H1 (cell line): Measurements from ENCODE around the gene EXTL1.

Experiments used
- ASH2L ChIP-seq: fragments of 200-600, 300-600 bp; sonication (generic); IDR thresholded peaks from one replicate; pipeline ENCODE4 v1.7.1; 2017; ENCODE audit warnings: low read length
- GABPA ChIP-seq: IDR thresholded peaks from 2 replicates; pipeline ENCODE4 v1.6.1; 2011; ENCODE audit warnings: mild to moderate bottlenecking, low read length, moderate library complexity, borderline replicate concordance; ENCODE audit not compliant: insufficient read depth
- PHF8 ChIP-seq: fragments of 200-600 bp; sonication (generic); conservative IDR thresholded peaks from 2 replicates; pipeline ENCODE4 v1.7.1; 2012; ENCODE audit warnings: low read depth, mild to moderate bottlenecking, inconsistent platforms, low read length, moderate library complexity
- SP1 ChIP-seq: IDR thresholded peaks from 2 replicates; pipeline ENCODE4 v1.6.1; 2011; ENCODE audit warnings: low read depth, low read length
- TF ChIP-seq, protein P1 (sequence below), 3 experiments: IDR thresholded peaks; 1 replicate in 2 of 3; 2 replicates in 1 of 3; pipeline versions ENCODE4 v1.5.1 to v1.6.1; 2011; ENCODE audit warnings: low read length in 3 of 3, mild to moderate bottlenecking in 3 of 3, inconsistent platforms in 2 of 3, low read depth in 1 of 3, moderate library complexity in 1 of 3; ENCODE audit not compliant: insufficient read depth in 1 of 3; ENCODE audit errors: control extremely low read depth in 1 of 3

DNA sequence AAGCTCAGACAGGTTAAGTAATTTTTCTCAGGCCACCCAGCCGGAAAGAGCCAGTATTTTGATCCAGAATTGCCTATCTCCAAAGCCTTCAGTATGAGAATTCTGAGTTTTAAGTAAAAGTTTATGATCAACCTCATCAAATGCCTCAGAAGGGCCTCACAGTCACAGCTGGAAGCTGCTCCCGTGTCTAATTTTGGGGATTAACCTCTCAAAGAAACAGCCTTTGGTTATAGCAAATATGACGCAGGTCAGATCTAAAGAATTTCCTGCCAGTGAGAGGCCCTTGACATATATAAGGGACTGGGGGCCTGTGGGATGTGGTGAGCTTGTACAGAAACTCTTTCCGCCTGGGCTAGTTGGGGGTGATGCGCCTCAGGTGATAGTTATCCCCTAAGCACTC is 2.3 kb downstream of the EXTL1 start:
- TF ChIP-seq, protein P1, sequence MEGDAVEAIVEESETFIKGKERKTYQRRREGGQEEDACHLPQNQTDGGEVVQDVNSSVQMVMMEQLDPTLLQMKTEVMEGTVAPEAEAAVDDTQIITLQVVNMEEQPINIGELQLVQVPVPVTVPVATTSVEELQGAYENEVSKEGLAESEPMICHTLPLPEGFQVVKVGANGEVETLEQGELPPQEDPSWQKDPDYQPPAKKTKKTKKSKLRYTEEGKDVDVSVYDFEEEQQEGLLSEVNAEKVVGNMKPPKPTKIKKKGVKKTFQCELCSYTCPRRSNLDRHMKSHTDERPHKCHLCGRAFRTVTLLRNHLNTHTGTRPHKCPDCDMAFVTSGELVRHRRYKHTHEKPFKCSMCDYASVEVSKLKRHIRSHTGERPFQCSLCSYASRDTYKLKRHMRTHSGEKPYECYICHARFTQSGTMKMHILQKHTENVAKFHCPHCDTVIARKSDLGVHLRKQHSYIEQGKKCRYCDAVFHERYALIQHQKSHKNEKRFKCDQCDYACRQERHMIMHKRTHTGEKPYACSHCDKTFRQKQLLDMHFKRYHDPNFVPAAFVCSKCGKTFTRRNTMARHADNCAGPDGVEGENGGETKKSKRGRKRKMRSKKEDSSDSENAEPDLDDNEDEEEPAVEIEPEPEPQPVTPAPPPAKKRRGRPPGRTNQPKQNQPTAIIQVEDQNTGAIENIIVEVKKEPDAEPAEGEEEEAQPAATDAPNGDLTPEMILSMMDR (IDR thresholded peaks at IDR 0.05; ENCODE audit: control extremely low read depth in 1 of 3, insufficient read depth in 1 of 3, low read depth in 1 of 3, low read length in 3 of 3) = no peak
- TF ChIP-seq GABPA (no peak), PHF8 (no peak), ASH2L (no peak), SP1 (no peak)
